ENCODE results near the gene FOCAD.

DNA sequence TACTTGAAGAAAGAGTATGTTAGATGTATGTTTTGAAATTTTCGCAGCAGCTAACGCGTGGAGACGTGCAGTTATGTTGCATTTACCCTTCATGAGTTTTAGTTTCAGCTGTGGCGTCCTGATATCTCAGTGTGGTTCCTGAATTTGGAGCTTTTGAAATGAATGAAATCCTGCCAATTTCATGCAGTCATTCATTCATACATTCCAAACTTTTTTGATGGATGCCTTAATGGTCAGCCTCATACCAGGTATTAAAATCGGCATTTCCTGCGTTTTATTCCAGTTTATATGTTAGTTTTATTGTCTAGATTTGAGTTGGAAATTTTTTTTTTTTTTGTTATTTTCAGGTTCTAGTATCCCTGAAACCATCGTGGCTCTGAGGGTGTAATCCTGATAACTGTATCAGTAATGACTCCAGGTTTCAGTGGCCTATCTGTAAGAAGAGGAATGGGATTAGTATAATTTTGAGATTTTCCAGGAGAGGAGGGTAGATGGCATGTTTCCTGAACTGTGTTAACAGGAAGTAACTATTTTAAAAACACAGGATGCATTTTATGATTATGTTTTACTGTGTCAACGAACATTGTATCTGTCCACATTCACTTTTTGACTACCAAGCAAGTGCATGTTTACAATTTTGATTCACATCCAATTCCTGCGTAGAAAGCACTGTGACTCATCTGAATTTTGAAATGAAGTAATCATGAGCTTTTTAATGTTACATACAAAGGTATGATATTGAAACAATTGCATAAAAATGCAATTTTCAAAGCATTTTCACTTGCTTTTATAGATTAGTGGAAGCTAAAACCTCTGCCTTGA lies 1.0 kb downstream of the FOCAD start:
- TF ChIP-seq CTCF (conservative IDR thresholded peaks at IDR 0.05; ENCODE audit: low read length) (no peak), EZH2phosphoT487 (IDR thresholded peaks at IDR 0.05; ENCODE audit: borderline replicate concordance, low read depth, low read length) (no peak)
